H1 (cell line): ENCODE measurements around the gene PXDN. TPM values are rescaled to one million over a fixed set of nuclear protein-coding genes. Genes with fewer than 3 reads are reported as not detected.

Source experiments
- CTCF ChIA-PET: fragments of 300-600 bp; sonication (Branson Sonifier 250); formaldehyde crosslinking; loops from one replicate; lab custom pipeline; 2021; ENCODE audit not compliant: partially characterized antibody; lab: Charles Lee
- POLR2A ChIA-PET: fragments of 300-600 bp; sonication (Branson Sonifier 250); formaldehyde crosslinking; loops from one replicate; lab custom pipeline; 2021; ENCODE audit warnings: inconsistent platforms; ENCODE audit not compliant: partially characterized antibody; lab: Charles Lee
- DNase-seq, 2 experiments: peaks; one replicate each; pipeline versions ENCODE4 v3.0.0 to v3.0.0-alpha.2; 2010 to 2022; ENCODE audit warnings: low spot score in 2 of 2, low read depth in 1 of 2, mixed read lengths in 1 of 2
- FAIRE-seq: peaks from 2 replicates; lab custom pipeline; 2011; peaks lifted over from hg19 to GRCh38; lab: Jason Lieb, UNC
- H2AFZ ChIP-seq: 2 replicates; pipeline ENCODE4 v1.8.1; 2012; ENCODE audit warnings: low read length, inconsistent platforms
- H2AK5ac ChIP-seq: 2 replicates; pipeline ENCODE4 v1.6.1; 2013; ENCODE audit warnings: low read depth, low read length
- H2BK120ac ChIP-seq: replicated peaks from 2 replicates; pipeline ENCODE3; 2013; ENCODE audit warnings: low read depth, low read length, inconsistent platforms
- H2BK12ac ChIP-seq: 2 replicates; pipeline ENCODE4 v1.6.1; 2013; ENCODE audit warnings: low read depth, low read length
- H2BK15ac ChIP-seq: 2 replicates; pipeline ENCODE4 v1.6.1; 2013; ENCODE audit warnings: low read length
- H2BK20ac ChIP-seq: 2 replicates; pipeline ENCODE4 v1.6.1; 2013; ENCODE audit warnings: low read length
- H2BK5ac ChIP-seq: 2 replicates; pipeline ENCODE4 v1.6.1; 2013; ENCODE audit warnings: low read depth, low read length
- H3K14ac ChIP-seq: 2 replicates; pipeline ENCODE4 v1.6.1; 2013; ENCODE audit warnings: inconsistent platforms; ENCODE audit not compliant: insufficient read length
- H3K18ac ChIP-seq: 2 replicates; pipeline ENCODE4 v1.6.1; 2013; ENCODE audit warnings: low read length; ENCODE audit errors: extremely low read depth
- H3K23ac ChIP-seq: 2 replicates; pipeline ENCODE4 v1.6.1; 2013; ENCODE audit warnings: inconsistent platforms; ENCODE audit not compliant: insufficient read length
- H3K23me2 ChIP-seq: 2 replicates; pipeline ENCODE4 v1.6.1; 2013; ENCODE audit warnings: low read depth, low read length
- H3K27ac ChIP-seq: 2 replicates; pipeline ENCODE4 v1.6.1; 2011; ENCODE audit warnings: low read depth, low read length, inconsistent platforms
- H3K27me3 ChIP-seq, 4 experiments: replicated peaks in 1 of 4; 1 replicate in 1 of 4; 2 replicates in 3 of 4; pipeline versions ENCODE4 v1.6.1 to v1.8.1; 2011 to 2013; ENCODE audit warnings: low read length in 3 of 4, mild to moderate bottlenecking in 3 of 4, inconsistent platforms in 2 of 4, mixed read lengths in 2 of 4, moderate library complexity in 1 of 4; ENCODE audit not compliant: control insufficient read depth in 3 of 4, insufficient read depth in 3 of 4; ENCODE audit errors: extremely low read depth in 1 of 4
- H3K36me3 ChIP-seq, 4 experiments: 2 replicates each; pipeline versions ENCODE4 v1.6.1 to v1.8.1; 2011 to 2013; ENCODE audit warnings: mild to moderate bottlenecking in 4 of 4, low read length in 3 of 4, moderate library complexity in 2 of 4, control low read depth in 1 of 4, inconsistent platforms in 1 of 4; ENCODE audit not compliant: insufficient read depth in 4 of 4, control insufficient read depth in 2 of 4
- H3K4ac ChIP-seq: replicated peaks from 2 replicates; pipeline ENCODE3; 2013; ENCODE audit warnings: low read length, low read depth, mixed read lengths, inconsistent platforms; ENCODE audit not compliant: insufficient read length
- H3K4me1 ChIP-seq, 4 experiments: replicated peaks in 1 of 4; 1 replicate in 1 of 4; 2 replicates in 3 of 4; pipeline versions ENCODE4 v1.6.1 to v1.8.1; 2011 to 2013; ENCODE audit warnings: low read length in 3 of 4, inconsistent platforms in 2 of 4, mixed read lengths in 1 of 4; ENCODE audit not compliant: insufficient read depth in 4 of 4, control insufficient read depth in 3 of 4
- H3K4me2 ChIP-seq, 2 experiments: 2 replicates each; pipeline versions ENCODE4 v1.6.1 to v1.8.1; 2011 to 2013; ENCODE audit warnings: low read depth in 2 of 2, low read length in 2 of 2, control low read depth in 1 of 2, inconsistent platforms in 1 of 2, mild to moderate bottlenecking in 1 of 2; ENCODE audit not compliant: insufficient read depth in 1 of 2
- H3K4me3 ChIP-seq, 4 experiments: fragments of 200-600, 300-600 bp in 1 of 4; sonication (generic), shearing (Covaris generic), sonication (Bioruptor Twin) in 1 of 4; 2 replicates each; pipeline versions ENCODE4 v1.5.1 to v1.8.1; 2011 to 2016; ENCODE audit warnings: low read length in 4 of 4, low read depth in 3 of 4, control low read depth in 2 of 4, inconsistent platforms in 2 of 4, mild to moderate bottlenecking in 2 of 4, mixed read lengths in 1 of 4, moderate library complexity in 1 of 4; ENCODE audit not compliant: insufficient read depth in 2 of 4; ENCODE audit errors: extremely low read depth in 1 of 4
- H3K56ac ChIP-seq: replicated peaks from 2 replicates; pipeline ENCODE3; 2013; ENCODE audit warnings: low read depth, mild to moderate bottlenecking, mixed read lengths, low read length, inconsistent platforms; ENCODE audit not compliant: insufficient read length
- H3K79me1 ChIP-seq: 2 replicates; pipeline ENCODE4 v1.6.1; 2013; ENCODE audit warnings: low read depth, low read length, control low read depth
- H3K79me2 ChIP-seq, 2 experiments: 2 replicates each; pipeline versions ENCODE4 v1.6.1 to v1.8.1; 2012 to 2013; ENCODE audit warnings: low read length in 2 of 2, mild to moderate bottlenecking in 2 of 2, inconsistent platforms in 1 of 2; ENCODE audit not compliant: insufficient read depth in 2 of 2, control insufficient read depth in 1 of 2
- H3K9ac ChIP-seq, 4 experiments: replicated peaks in 1 of 4; 1 replicate in 1 of 4; 2 replicates in 3 of 4; pipeline versions ENCODE4 v1.6.1 to v1.8.1; 2011 to 2013; ENCODE audit warnings: low read depth in 3 of 4, low read length in 3 of 4, control low read depth in 2 of 4, mild to moderate bottlenecking in 2 of 4, moderate library complexity in 2 of 4, inconsistent platforms in 1 of 4; ENCODE audit errors: extremely low read depth in 1 of 4
- H3K9me3 ChIP-seq, 2 experiments: 2 replicates each; pipeline versions ENCODE4 v1.6.1 to v1.8.1; 2012 to 2013; ENCODE audit warnings: mild to moderate bottlenecking in 2 of 2, moderate library complexity in 2 of 2, control low read depth in 1 of 2, inconsistent platforms in 1 of 2, low read depth in 1 of 2, low read length in 1 of 2, mixed read lengths in 1 of 2; ENCODE audit not compliant: insufficient read depth in 2 of 2
- H4K20me1 ChIP-seq, 2 experiments: replicated peaks in 1 of 2; 2 replicates each; pipeline versions ENCODE3 to v1.8.1; 2011 to 2013; ENCODE audit warnings: inconsistent platforms in 2 of 2, low read length in 2 of 2, mild to moderate bottlenecking in 1 of 2; ENCODE audit not compliant: insufficient read depth in 2 of 2, control insufficient read depth in 1 of 2
- H4K5ac ChIP-seq: 2 replicates; pipeline ENCODE4 v1.6.1; 2013; ENCODE audit warnings: low read length, low read depth, mixed read lengths, inconsistent platforms; ENCODE audit not compliant: insufficient read length
- H4K8ac ChIP-seq: 2 replicates; pipeline ENCODE4 v1.8.0; 2013; ENCODE audit warnings: mild to moderate bottlenecking, moderate library complexity, low read length, inconsistent platforms; ENCODE audit not compliant: insufficient read depth; ENCODE audit errors: extremely low read depth
- H4K91ac ChIP-seq: replicated peaks from 2 replicates; pipeline ENCODE3; 2013; ENCODE audit warnings: low read length, mixed read lengths, inconsistent platforms; ENCODE audit not compliant: insufficient read length
- EZH2 ChIP-seq: fragments of 200-600 bp; sonication (generic); IDR thresholded peaks from 2 replicates; pipeline ENCODE4 v1.7.1; 2012; ENCODE audit warnings: low read depth, mild to moderate bottlenecking, moderate library complexity, low read length, inconsistent platforms; ENCODE audit not compliant: severe bottlenecking
- GABPA ChIP-seq: IDR thresholded peaks from 2 replicates; pipeline ENCODE4 v1.6.1; 2011; ENCODE audit warnings: mild to moderate bottlenecking, low read length, moderate library complexity, borderline replicate concordance; ENCODE audit not compliant: insufficient read depth
- JUN ChIP-seq: IDR thresholded peaks from 2 replicates; pipeline ENCODE4 v1.6.1; 2011; ENCODE audit warnings: low read depth, mild to moderate bottlenecking, improper control_type of control experiment, low read length
- JUND ChIP-seq: IDR thresholded peaks from 2 replicates; pipeline ENCODE4 v1.6.1; 2011; ENCODE audit warnings: mild to moderate bottlenecking, improper control_type of control experiment, low read length
- NRF1 ChIP-seq: IDR thresholded peaks from 2 replicates; pipeline ENCODE4 v1.6.1; 2011; ENCODE audit warnings: mild to moderate bottlenecking, low read depth, low read length, improper control_type of control experiment
- POLR2A ChIP-seq, 2 experiments: IDR thresholded peaks; 1 replicate in 1 of 2; 2 replicates in 1 of 2; pipeline ENCODE4 v1.6.1; 2011; ENCODE audit warnings: low read depth in 2 of 2, low read length in 2 of 2, mild to moderate bottlenecking in 2 of 2; ENCODE audit errors: control extremely low read depth in 1 of 2
- TCF12 ChIP-seq: IDR thresholded peaks from 2 replicates; pipeline ENCODE4 v1.6.1; 2011; ENCODE audit warnings: low read depth, mild to moderate bottlenecking, low read length
- WGBS, 2 experiments: shearing (Covaris generic) in 1 of 2; methylation state at CpG; one replicate each; pipeline versions ENCODE4 v1.1.6 to v1.1.7; 2013 to 2015; ENCODE audit warnings: low lambda C conversion rate in 2 of 2, mixed read lengths in 2 of 2, inconsistent platforms in 1 of 2, low coverage in 1 of 2, missing lambda C conversion rate in 1 of 2; ENCODE audit not compliant: insufficient replicate concordance in 2 of 2, insufficient coverage in 1 of 2, insufficient read length in 1 of 2; ENCODE audit errors: extremely low coverage in 1 of 2, missing lambda C conversion rate in 1 of 2; 5-methylcytosine and 5-hydroxymethylcytosine counted together
- polyA plus RNA-seq, 7 experiments: library from polyadenylated mRNA; depleted of rRNA in 3 of 7; stranded (reverse) in 5 of 7; unstranded in 2 of 7; fragments of >200 nt in 5 of 7; fragments of 200-250 nt in 2 of 7; gene quantifications; 1 replicate in 5 of 7; 2 replicates in 1 of 7; 4 replicates in 1 of 7; pipeline versions ENCODE4 v1.2.1 to v1.2.3, GENCODE V29; 2011 to 2013; ENCODE audit warnings: missing spikeins in 2 of 7, mixed read lengths in 2 of 7
- total RNA-seq: library from RNA; stranded (reverse); fragmentation: NEBNext Ultra II Directional; extraction: Animal tissue kit (Norgen Biotek cat#: 25700); gene quantifications from 2 replicates; pipeline ENCODE4 v1.2.1, GENCODE V29; 2021

The PXDN gene
- total and polyA plus RNA-seq, 2 of the 8 experiments (the other 6 are each of a cell fraction or from before 2014, with no cell fraction given): 104 to 141 TPM

GRCh38 chr2:1743396-1744150 lies 742 bp downstream of the PXDN start:
- no peak overlapping the region for H2AFZ ChIP-seq
- CTCF ChIA-PET: interaction anchor here (1.0 to 1.7 kb wide), 2 partner anchors 26 to 134 kb away, joined by 3 to 5 read pairs; no protein-coding TSS in a partner anchor
- H3K4me1 ChIP-seq: peaks cover 1 to 24% (median 6%) of the 10 kb centered on the region in 4 experiments; a peak in 5 of 7 replicates
- TF ChIP-seq GABPA (no peak), POLR2A (IDR thresholded peaks at IDR 0.05; ENCODE audit: control extremely low read depth in 1 of 2, low read depth in 2 of 2, low read length in 2 of 2) (peak in 1 of 2 experiments; percentile 63; a peak in 2 of 3 replicates), JUN (no peak), EZH2 (no peak), NRF1 (no peak), TCF12 (no peak), JUND (no peak)

More at GRCh38 chr2:1743396-1744150, 742 bp downstream of the PXDN start:
- H3K36me3 ChIP-seq: no peaks in the 10 kb centered on the region; a peak in 1 of 8 replicates
- H2BK15ac ChIP-seq: no peak overlapping the region
- POLR2A ChIA-PET: interaction anchor here (1.2 to 2.0 kb wide), 3 partner anchors 65 to 118 kb away, joined by 3 to 7 read pairs (median 3); no protein-coding TSS in a partner anchor
- WGBS, 2 experiments: 1 to 18% methylated on average over 2 to 11 of the region's 71 CpGs
- peak in 1 of 2 experiments; percentile 71 for DNase-seq
- H3K79me1 ChIP-seq: peaks cover 8% of the 10 kb centered on the region
- H3K9ac ChIP-seq: peak overlapping the region in 3 of 4 experiments; percentile 31 to 58 (median 36); a peak in 3 of 7 replicates
- H4K91ac ChIP-seq: no peak overlapping the region
- no peak overlapping the region for H3K4ac ChIP-seq
- H2BK20ac ChIP-seq: no peak overlapping the region
- peak overlapping the region; percentile 38 for H4K5ac ChIP-seq
- no peak for FAIRE-seq
- peak overlapping the region; percentile 62 for H4K8ac ChIP-seq
- H3K14ac ChIP-seq: no peak overlapping the region
- peaks cover 0 to 28% (median 13%) of the 10 kb centered on the region in 4 experiments; a peak in 5 of 7 replicates for H3K27me3 ChIP-seq
- no peak overlapping the region for H2AK5ac ChIP-seq
- H2BK12ac ChIP-seq: no peak overlapping the region
- peaks cover 7 to 39% of the 10 kb centered on the region in 2 experiments for H3K79me2 ChIP-seq
- peak overlapping the region; percentile 61; the same call in 1 of the 2 replicates for H3K27ac ChIP-seq
- H3K56ac ChIP-seq: peak overlapping the region; percentile 61
- no peak overlapping the region for H3K23ac ChIP-seq
- peak overlapping the region; percentile 77 to 94 (median 81) for H3K4me3 ChIP-seq
- peak overlapping the region; percentile 76 to 83 for H3K4me2 ChIP-seq
- peak overlapping the region; percentile 63; the same call in 1 of the 2 replicates for H2BK5ac ChIP-seq
- H3K9me3 ChIP-seq: no peaks in the 10 kb centered on the region
- peaks cover 0 to 20% of the 10 kb centered on the region in 2 experiments for H4K20me1 ChIP-seq
- H2BK120ac ChIP-seq: no peak overlapping the region
- H3K18ac ChIP-seq: no peak overlapping the region
- peaks cover 2% of the 10 kb centered on the region; the same call in 1 of the 2 replicates for H3K23me2 ChIP-seq
